Stimulated activated CD4-positive, alpha-beta T cell treated with anti-CD3 and anti-CD28 coated beads, Interleukin-2, amount 100 ng/mL, for 48 hours (primary cell): ENCODE data around the gene PLA2G2D.

Source experiments
- DNase-seq, 2 donors: peaks; one replicate each; pipeline ENCODE4 v3.0.0-alpha.2; 2020

PLA2G2D gene

DNA sequence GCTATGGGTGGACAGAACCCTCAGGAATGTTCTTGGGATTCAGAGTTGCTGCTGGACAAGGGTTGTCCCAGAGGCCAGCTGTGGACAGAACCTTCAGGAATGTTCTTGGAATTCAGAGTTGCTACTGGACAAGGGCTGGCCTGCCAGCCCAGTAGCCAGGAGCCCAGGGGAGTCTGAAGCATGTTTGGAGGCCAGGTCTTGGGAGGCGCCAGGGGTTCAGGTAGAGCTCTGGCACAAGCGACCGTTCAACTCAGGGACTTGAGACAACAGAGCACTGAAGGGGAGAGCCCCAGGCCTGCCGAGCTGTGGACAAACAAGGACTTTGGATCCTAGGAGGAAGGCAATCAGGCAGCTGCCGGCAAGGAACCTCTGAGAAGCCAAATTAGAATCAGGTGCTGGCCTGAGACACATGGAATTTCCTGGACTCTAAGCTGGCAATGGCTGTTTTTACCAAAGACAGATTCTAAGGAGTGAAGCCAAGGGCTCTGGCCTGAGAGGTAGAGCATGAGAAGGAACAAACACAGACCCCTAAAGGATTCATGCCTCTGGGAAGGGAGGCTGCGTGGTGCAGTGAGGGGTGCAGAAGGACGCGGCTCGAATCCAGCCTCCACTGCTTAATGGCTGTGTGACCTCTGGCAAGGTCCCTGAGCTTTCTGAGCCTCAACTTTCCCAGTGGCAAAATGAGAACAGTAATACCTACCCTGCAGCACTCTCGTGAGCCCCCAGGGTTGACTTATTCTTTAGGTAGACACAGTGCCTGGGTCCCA is 36.0 kb downstream of the PLA2G2D start:
- no peak for DNase-seq

- DNase-seq, result no peak
These were observed 36.6 kb downstream of the PLA2G2D start for GRCh38 chr1:20082772-20083171.

- no peak for DNase-seq
These were observed 38.0 kb downstream of the PLA2G2D start for GRCh38 chr1:20081353-20081810.

- DNase-seq, result no peak
These were observed 38.6 kb downstream of the PLA2G2D start for GRCh38 chr1:20080441-20081352.

DNA sequence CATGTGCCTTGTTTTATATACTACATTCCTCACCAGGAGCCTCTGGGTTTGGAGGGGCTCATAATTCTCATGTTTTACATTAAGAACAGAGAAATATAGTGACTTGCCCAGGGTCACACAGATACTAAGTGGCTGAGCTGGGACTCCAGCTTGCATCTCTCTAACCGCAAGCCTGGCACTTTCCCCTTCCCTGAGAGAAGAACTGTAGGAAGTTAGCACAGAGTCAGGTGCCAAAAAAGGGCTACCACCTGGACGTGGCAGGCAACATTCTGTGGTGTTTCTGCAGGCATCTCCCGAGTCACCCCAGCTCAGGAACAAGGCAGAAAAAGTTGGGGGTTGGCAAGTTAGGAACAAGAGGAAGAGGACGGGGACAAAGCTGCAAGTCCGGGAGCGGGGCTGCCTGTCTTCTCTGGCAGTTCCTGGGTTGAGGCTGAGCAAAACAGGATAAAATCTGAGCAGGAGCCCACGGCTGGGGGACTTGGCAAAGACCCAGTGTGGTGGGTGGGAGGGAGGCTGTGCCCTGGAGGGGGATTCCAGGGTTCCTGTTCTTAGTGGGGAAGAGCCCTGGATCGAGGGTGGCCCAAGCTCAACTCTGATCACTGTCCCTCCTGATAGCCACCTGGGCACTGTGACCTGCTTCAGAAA is 39.6 kb downstream of the PLA2G2D start:
- DNase-seq, result no peak

- DNase-seq, result no peak
These were observed 40.6 kb downstream of the PLA2G2D start for GRCh38 chr1:20078711-20079110.

- DNase-seq, result no peak
These were observed 41.1 kb downstream of the PLA2G2D start for GRCh38 chr1:20078171-20078651.

- DNase-seq, result no peak
These were observed 42.5 kb downstream of the PLA2G2D start for GRCh38 chr1:20076710-20077461.

DNA sequence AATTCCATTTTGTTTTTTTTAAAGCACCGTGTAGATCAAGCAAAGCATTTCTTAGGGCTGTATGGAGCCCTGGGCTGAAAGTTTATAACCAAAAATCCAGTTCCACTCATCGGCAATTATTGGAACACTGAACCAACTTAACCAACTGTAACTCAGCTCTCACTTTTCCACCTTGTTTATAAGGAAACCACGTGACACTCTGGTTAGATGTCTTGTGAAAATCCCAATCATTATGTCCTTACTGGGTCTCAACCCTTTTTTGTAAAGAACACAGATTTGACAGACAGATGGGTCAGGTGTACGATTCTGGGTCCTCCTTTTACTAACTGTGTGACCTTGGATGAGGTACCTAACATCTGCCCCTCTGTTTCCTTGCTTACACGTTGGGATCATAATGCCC is 43.1 kb downstream of the PLA2G2D start:
- no peak for DNase-seq

DNA sequence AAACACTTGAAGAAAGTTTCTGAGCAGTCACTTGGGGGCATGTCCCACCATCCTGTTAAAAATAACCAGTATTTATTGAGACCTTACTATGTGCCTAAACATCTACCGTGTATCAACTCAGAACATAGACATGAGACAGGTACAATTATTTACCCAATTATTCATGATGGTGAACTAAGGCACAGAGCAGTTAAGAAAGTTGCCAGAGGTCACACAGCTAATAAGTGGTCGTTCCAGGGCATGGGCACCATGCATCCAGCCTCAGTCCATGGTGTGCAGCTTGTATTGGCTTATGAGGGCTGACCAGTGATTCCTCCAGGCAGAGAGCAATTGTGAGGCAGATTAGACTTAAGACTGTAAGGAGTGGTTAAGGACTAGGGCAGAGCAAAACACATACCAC is 44.0 kb downstream of the PLA2G2D start:
- no peak for DNase-seq

- DNase-seq, result no peak
These were observed 44.6 kb downstream of the PLA2G2D start for GRCh38 chr1:20074725-20075171.

DNA sequence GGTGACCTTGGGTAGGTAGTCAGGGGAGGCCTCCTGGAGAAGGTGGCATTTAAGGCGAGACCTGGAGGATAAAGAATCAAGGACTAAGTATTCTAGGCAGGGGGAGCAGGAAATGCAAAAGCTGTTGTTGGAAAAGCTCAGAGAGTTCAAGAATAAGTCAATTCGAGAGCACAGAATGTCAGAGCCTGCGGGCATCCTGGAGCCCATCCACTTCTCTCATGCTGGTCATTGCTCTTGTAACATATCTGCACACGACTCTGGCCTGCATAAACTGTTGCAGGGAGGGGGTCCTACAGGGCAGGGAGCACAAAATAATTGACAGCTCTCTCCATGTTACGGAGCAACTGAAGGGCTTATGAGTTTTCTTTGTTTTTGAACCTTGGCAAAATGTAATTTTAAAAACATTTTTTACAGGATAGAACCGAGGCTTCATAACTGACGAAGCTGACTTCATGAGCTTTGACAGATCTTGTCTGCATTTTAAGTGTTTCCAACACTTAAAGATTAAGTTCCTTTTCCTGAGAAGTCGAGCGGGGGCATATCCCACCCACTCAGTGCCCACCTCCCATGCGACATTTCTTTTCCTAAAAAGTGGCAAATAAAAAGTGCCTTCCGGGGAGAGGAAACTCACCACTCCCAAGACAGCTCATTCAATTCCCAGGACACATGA is 45.1 kb downstream of the PLA2G2D start:
- DNase-seq, result no peak

DNA sequence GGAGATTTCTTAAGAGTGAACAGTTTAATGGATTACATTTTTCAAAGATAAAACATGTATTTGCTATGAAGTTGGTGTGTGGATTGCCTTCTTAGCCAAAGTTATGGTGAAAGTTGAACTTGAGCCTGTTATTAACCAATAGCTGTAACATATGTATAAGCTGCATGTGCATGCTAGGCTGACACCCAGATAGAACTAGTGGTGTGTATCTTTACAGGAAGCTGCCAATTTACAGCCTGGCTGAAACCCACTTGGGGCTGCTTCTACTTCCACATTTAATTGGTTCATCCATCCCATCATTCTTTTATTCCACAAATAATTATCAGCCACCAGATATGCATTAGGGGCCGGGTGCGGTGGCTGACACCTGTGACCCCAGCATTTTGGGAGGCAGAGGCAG is 46.1 kb downstream of the PLA2G2D start:
- DNase-seq, result no peak

DNA sequence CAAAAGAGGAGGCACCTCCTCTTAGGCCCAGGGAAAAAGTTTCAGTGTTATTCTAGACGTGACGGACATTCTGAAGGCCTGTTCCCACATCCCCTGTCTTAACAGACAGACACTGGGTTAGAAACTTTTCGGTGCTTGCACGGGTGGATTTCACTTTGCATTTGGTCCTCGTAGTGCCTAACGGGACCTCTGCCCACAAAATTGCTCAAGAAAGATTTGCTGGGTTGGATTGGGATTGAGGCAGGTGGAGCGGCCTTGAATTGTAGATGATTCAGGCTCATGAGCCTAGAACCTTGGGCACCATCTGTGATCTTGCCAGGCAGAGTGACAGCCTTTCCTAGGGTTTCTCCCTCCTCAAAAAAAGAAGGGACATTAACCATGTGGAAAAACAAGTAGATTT is 46.6 kb downstream of the PLA2G2D start:
- DNase-seq, result no peak

- no peak for DNase-seq
These were observed 47.9 kb downstream of the PLA2G2D start for GRCh38 chr1:20071416-20071815.

- DNase-seq, result no peak
These were observed 49.0 kb downstream of the PLA2G2D start for GRCh38 chr1:20070357-20070756.

DNA sequence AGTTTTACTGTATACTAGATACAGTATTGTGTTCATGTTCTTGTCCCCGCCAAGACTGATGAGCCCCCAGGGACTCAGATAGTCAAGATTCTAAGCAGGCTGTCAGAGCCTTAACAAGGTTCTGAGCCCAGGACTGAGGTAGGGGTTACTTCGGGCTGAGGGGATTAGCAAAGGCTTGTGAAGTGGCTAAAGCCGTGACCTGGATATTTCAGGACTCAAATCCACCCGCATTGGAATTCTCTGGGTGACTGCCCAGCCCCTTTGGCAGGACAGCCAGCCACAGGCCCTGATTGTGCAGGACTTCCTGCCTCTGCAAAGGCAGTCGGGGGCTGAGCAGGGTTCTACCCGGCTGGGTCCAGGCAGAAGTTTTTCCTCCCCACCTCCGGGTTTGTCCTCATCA is 49.5 kb downstream of the PLA2G2D start, which contains the start of gene PLA2G5:
Gene PLA2G5, plus strand, starts transcription at position 321 of the 400 bp plus-strand sequence. CDS start 14,637 bp downstream, outside the sequence.
- DNase-seq, result no peak

DNA sequence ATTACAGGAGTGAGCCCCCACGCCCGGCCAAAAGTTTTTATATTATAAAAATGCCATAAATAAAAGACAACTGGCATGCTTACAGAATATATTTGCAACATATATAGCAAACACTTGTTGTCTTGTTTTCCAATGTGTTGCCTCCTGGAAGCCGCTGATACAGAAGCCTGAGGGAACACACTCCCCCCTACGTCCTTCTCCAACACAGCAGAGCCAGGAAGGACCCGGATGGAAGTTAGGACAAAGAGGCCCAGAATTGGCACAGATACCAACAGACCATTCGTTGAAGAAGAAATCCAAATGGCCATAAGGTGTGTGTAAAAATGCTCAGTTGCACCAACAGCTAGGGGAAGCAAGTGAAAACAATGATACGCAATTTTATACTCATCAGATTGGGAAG is 50.6 kb downstream of the PLA2G2D start:
- DNase-seq, result no peak

GRCh38 chr1:20063861-20064292 is 55.5 kb downstream of the PLA2G2D start:
- no peak for DNase-seq
